Endothelial cell of umbilical vein (primary cell): ENCODE measurements around the gene AP3S1. TPM values are rescaled to one million over a fixed set of nuclear protein-coding genes. Genes with fewer than 3 reads are reported as not detected.

ENCODE experiments used
- BruUV-seq: library from RNA; stranded (reverse); fragments of 400-500 nt; replicated peaks from 2 replicates; lab custom pipeline; 2021; lab: Mats Ljungman, UMichigan
- CTCF ChIA-PET: fragments of 300-600, 350-600 bp; sonication (Branson Sonifier 250); formaldehyde crosslinking; loops from one replicate; lab custom pipeline; 2021; ENCODE audit warnings: antibody characterized with exemption, inconsistent platforms; lab: Charles Lee
- POLR2A ChIA-PET: fragments of 300-600, 350-600 bp; sonication (Branson Sonifier 250); formaldehyde crosslinking; loops from one replicate; lab custom pipeline; 2021; ENCODE audit warnings: antibody characterized with exemption, inconsistent platforms; lab: Charles Lee
- DNase-seq: peaks from one replicate; pipeline ENCODE4 v3.0.0-alpha.2; 2011; ENCODE audit warnings: low read depth, low spot score
- FAIRE-seq: peaks from 2 replicates; lab custom pipeline; 2011; peaks lifted over from hg19 to GRCh38; lab: Jason Lieb, UNC
- H2AFZ ChIP-seq: 2 replicates; pipeline ENCODE4 v1.6.0; 2012; ENCODE audit warnings: low read depth, low read length, control low read depth, inconsistent platforms
- H3K27ac ChIP-seq: 2 replicates; pipeline ENCODE4 v1.5.1; 2011; ENCODE audit warnings: low read depth, mild to moderate bottlenecking, control low read depth, low read length, moderate library complexity; ENCODE audit not compliant: insufficient read depth
- H3K27me3 ChIP-seq, 2 experiments: 2 replicates each; pipeline versions ENCODE4 v1.6.0 to v1.6.1; 2011; ENCODE audit warnings: low read length in 2 of 2, mixed read lengths in 1 of 2; ENCODE audit not compliant: control insufficient read depth in 2 of 2, insufficient read depth in 2 of 2
- H3K36me3 ChIP-seq, 2 experiments: 2 replicates in 1 of 2; 3 replicates in 1 of 2; pipeline ENCODE4 v1.5.1; 2011; ENCODE audit warnings: low read length in 2 of 2, mild to moderate bottlenecking in 1 of 2, moderate library complexity in 1 of 2; ENCODE audit not compliant: control insufficient read depth in 2 of 2, insufficient read depth in 2 of 2; ENCODE audit errors: extremely low read depth in 1 of 2
- H3K4me1 ChIP-seq: 3 replicates; pipeline ENCODE4 v1.5.1; 2011; ENCODE audit warnings: mild to moderate bottlenecking, low read length; ENCODE audit not compliant: control insufficient read depth, insufficient read depth; ENCODE audit errors: extremely low read depth
- H3K4me2 ChIP-seq: 2 replicates; pipeline ENCODE4 v1.6.1; 2011; ENCODE audit warnings: low read length, control low read depth, mixed read lengths; ENCODE audit not compliant: insufficient read depth
- H3K4me3 ChIP-seq, 3 experiments: fragments of 200-600 bp in 1 of 3; sonication (generic), shearing (Covaris generic) in 1 of 3; replicated peaks in 1 of 3; 2 replicates each; pipeline ENCODE4 v1.5.1; 2011 to 2016; ENCODE audit warnings: control low read depth in 3 of 3, low read length in 3 of 3, mild to moderate bottlenecking in 2 of 3, inconsistent platforms in 1 of 3, low read depth in 1 of 3, moderate library complexity in 1 of 3; ENCODE audit not compliant: insufficient read depth in 1 of 3
- H3K79me2 ChIP-seq: 2 replicates; pipeline ENCODE4 v1.6.0; 2012; ENCODE audit warnings: low read length, inconsistent platforms; ENCODE audit not compliant: control insufficient read depth, insufficient read depth
- H3K9ac ChIP-seq: replicated peaks from 2 replicates; pipeline ENCODE3; 2011; ENCODE audit warnings: low read length, control low read depth; ENCODE audit not compliant: insufficient read depth; ENCODE audit errors: extremely low read depth
- H3K9me1 ChIP-seq: replicated peaks from 3 replicates; pipeline ENCODE4 v1.6.0; 2011; ENCODE audit warnings: mild to moderate bottlenecking, low read length; ENCODE audit not compliant: control insufficient read depth, insufficient read depth; ENCODE audit errors: extremely low read depth
- H3K9me3 ChIP-seq: replicated peaks from 2 replicates; pipeline ENCODE4 v1.5.1; 2012; ENCODE audit warnings: low read length, inconsistent platforms; ENCODE audit not compliant: control insufficient read depth, insufficient read depth
- H4K20me1 ChIP-seq: replicated peaks from 2 replicates; pipeline ENCODE3; 2011; ENCODE audit warnings: mild to moderate bottlenecking, low read length; ENCODE audit not compliant: control insufficient read depth, insufficient read depth; ENCODE audit errors: extremely low read depth
- EZH2 ChIP-seq: IDR thresholded peaks from 2 replicates; pipeline ENCODE4 v1.6.1; 2012; ENCODE audit warnings: borderline replicate concordance, low read depth, mild to moderate bottlenecking, moderate library complexity, low read length, inconsistent platforms; ENCODE audit not compliant: severe bottlenecking
- FOS ChIP-seq: IDR thresholded peaks from 2 replicates; pipeline ENCODE4 v1.6.1; 2011; ENCODE audit warnings: mild to moderate bottlenecking, low read length, moderate library complexity, borderline replicate concordance; ENCODE audit not compliant: insufficient read depth
- GATA2 ChIP-seq: IDR thresholded peaks from 2 replicates; pipeline ENCODE4 v1.7.0; 2011; ENCODE audit warnings: low read depth, mild to moderate bottlenecking, moderate library complexity, mixed read lengths, low read length; ENCODE audit not compliant: insufficient read length, insufficient read depth
- JUN ChIP-seq: IDR thresholded peaks from 2 replicates; pipeline ENCODE4 v1.6.1; 2011; ENCODE audit warnings: borderline replicate concordance, low read depth; ENCODE audit not compliant: insufficient read length, insufficient read depth
- MAX ChIP-seq: IDR thresholded peaks from 2 replicates; pipeline ENCODE4 v1.6.1; 2011; ENCODE audit not compliant: insufficient read depth, insufficient read length
- MYC ChIP-seq: IDR thresholded peaks from one replicate; pipeline ENCODE4 v1.6.1; 2011; ENCODE audit warnings: mild to moderate bottlenecking, low read depth, low read length
- POLR2A ChIP-seq: IDR thresholded peaks from 2 replicates; pipeline ENCODE4 v1.6.1; 2012; ENCODE audit warnings: low read depth, mild to moderate bottlenecking, control low read depth, low read length
- POLR2AphosphoS5 ChIP-seq: IDR thresholded peaks from 2 replicates; pipeline ENCODE4 v1.6.1; 2012; ENCODE audit warnings: low read depth, mild to moderate bottlenecking, control low read depth, low read length, moderate library complexity; ENCODE audit not compliant: insufficient read depth
- dilution Hi-C: fragments of 300-500 bp; cut with MboI; formaldehyde crosslinking; loops from one replicate; pipeline ENCODE4 v1.15.0; 2019; ENCODE audit warnings: low sequenced_read_pairs; ENCODE audit not compliant: extremely low pct_ligation_motif_present
- intact Hi-C: fragments of 100-400 bp; cut with micrococcal nuclease; formaldehyde crosslinking; loops from one replicate; pipeline ENCODE4 v1.10.0; 2022
- polyA plus RNA-seq, 4 experiments: library from polyadenylated mRNA; depleted of rRNA in 3 of 4; stranded (reverse) in 3 of 4; unstranded in 1 of 4; fragments of >200 nt; gene quantifications; 2 replicates each; pipeline versions ENCODE4 v1.2.1 to v1.2.3, GENCODE V29; 2011 to 2012; ENCODE audit warnings: missing spikeins in 1 of 4
- total RNA-seq: library from RNA; stranded (reverse); gene quantifications from 2 replicates; pipeline ENCODE4 v1.2.3, GENCODE V29; 2021
- TF ChIP-seq, protein P1 (sequence below), 2 donors: IDR thresholded peaks; 1 replicate in 1 of 2; 2 replicates in 1 of 2; pipeline ENCODE4 v1.5.1; 2011; ENCODE audit warnings: low read length in 2 of 2, mild to moderate bottlenecking in 2 of 2, moderate library complexity in 2 of 2, control low read depth in 1 of 2, inconsistent platforms in 1 of 2, low read depth in 1 of 2; ENCODE audit not compliant: insufficient read depth in 1 of 2; ENCODE audit errors: extremely low read depth in 1 of 2

AP3S1 gene
- total and polyA plus RNA-seq, 2 donors (not counting 3 experiments of a cell fraction or from before 2014, with no cell fraction given): 26.5 to 85.7 TPM

GRCh38 chr5:115936031-115936430 lies 94.3 kb downstream of the AP3S1 start:
- Histone ChIP-seq H3K27me3 (no peaks in the 10 kb centered on the region), H3K4me3 (no peak overlapping the region), H3K4me1 (no peaks in the 10 kb centered on the region), H3K9me1 (no peaks in the 10 kb centered on the region), H3K36me3 (no peaks in the 10 kb centered on the region), H2AFZ (no peak overlapping the region), H3K9me3 (no peaks in the 10 kb centered on the region), H3K79me2 (no peaks in the 10 kb centered on the region), H3K4me2 (no peak overlapping the region), H3K27ac (no peak overlapping the region), H3K9ac (no peak overlapping the region), H4K20me1 (no peaks in the 10 kb centered on the region)
- POLR2A ChIA-PET: no interaction called here
- dilution Hi-C loops: no loop called here
- no TSS peak for BruUV-seq
- TF ChIP-seq JUN: no peak
- TF ChIP-seq GATA2: no peak
- TF ChIP-seq EZH2: no peak
- no peak for TF ChIP-seq POLR2AphosphoS5
- TF ChIP-seq MAX: no peak
- no peak for TF ChIP-seq MYC
- TF ChIP-seq, protein P1, sequence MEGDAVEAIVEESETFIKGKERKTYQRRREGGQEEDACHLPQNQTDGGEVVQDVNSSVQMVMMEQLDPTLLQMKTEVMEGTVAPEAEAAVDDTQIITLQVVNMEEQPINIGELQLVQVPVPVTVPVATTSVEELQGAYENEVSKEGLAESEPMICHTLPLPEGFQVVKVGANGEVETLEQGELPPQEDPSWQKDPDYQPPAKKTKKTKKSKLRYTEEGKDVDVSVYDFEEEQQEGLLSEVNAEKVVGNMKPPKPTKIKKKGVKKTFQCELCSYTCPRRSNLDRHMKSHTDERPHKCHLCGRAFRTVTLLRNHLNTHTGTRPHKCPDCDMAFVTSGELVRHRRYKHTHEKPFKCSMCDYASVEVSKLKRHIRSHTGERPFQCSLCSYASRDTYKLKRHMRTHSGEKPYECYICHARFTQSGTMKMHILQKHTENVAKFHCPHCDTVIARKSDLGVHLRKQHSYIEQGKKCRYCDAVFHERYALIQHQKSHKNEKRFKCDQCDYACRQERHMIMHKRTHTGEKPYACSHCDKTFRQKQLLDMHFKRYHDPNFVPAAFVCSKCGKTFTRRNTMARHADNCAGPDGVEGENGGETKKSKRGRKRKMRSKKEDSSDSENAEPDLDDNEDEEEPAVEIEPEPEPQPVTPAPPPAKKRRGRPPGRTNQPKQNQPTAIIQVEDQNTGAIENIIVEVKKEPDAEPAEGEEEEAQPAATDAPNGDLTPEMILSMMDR (IDR thresholded peaks at IDR 0.05; ENCODE audit: extremely low read depth in 1 of 2, insufficient read depth in 1 of 2, low read depth in 1 of 2, low read length in 2 of 2): no peak
- no peak for TF ChIP-seq FOS
- TF ChIP-seq POLR2A: no peak
- CTCF ChIA-PET: interaction anchor here (1.5 kb wide), 1 partner anchor 8 kb away, joined by 3 read pairs; no protein-coding TSS in a partner anchor
- no peak for DNase-seq
- FAIRE-seq: no peak
- intact Hi-C loops: no loop called here
